ENCODE measurements around the gene ESPL1. TPM values are rescaled to one million over a fixed set of nuclear protein-coding genes. Genes with fewer than 3 reads are reported as not detected.

The ESPL1 gene
- polyA plus RNA-seq, 1 donor (not counting 4 experiments of a cell fraction or from before 2014, with no cell fraction given), result 3.7 TPM

- Histone ChIP-seq H3K4me3 (ENCODE audit: control insufficient read depth in 2 of 3, extremely low read depth in 1 of 3, insufficient read depth in 2 of 3, low read depth in 1 of 3, low read length in 3 of 3) (no peak overlapping the region), H4K20me1 (ENCODE audit: control insufficient read depth, extremely low read depth, insufficient read depth, low read length) (no peaks in the 10 kb centered on the region), H3K4me1 (ENCODE audit: control insufficient read depth, extremely low read depth, insufficient read depth, low read length) (peaks cover under 1% of the 10 kb centered on the region), H3K4me2 (ENCODE audit: control insufficient read depth, extremely low read depth, insufficient read depth, low read depth, low read length) (no peak overlapping the region), H3K79me2 (ENCODE audit: control insufficient read depth, insufficient read depth, low read length) (no peaks in the 10 kb centered on the region), H2AFZ (ENCODE audit: control insufficient read depth, low read length) (no peak overlapping the region), H3K9me3 (ENCODE audit: control insufficient read depth, low read depth, low read length) (no peaks in the 10 kb centered on the region), H3K9me1 (ENCODE audit: control insufficient read depth, extremely low read depth, insufficient read depth, low read length) (no peaks in the 10 kb centered on the region), H3K27me3 (ENCODE audit: control insufficient read depth, extremely low read depth, insufficient read depth, low read length) (peaks cover 10% of the 10 kb centered on the region), H3K36me3 (ENCODE audit: control insufficient read depth in 2 of 2, extremely low read depth in 1 of 2, insufficient read depth in 2 of 2, low read length in 2 of 2) (no peaks in the 10 kb centered on the region), H3K9ac (ENCODE audit: control insufficient read depth, extremely low read depth, insufficient read depth, low read length) (no peak overlapping the region), H3K27ac (ENCODE audit: control insufficient read depth, insufficient read depth, low read length) (no peak overlapping the region)
- DNase-seq (ENCODE audit: low read depth, low spot score), result no peak
- no peak for TF ChIP-seq CTCF (optimal IDR thresholded peaks at IDR 0.05 in 1 of 3, IDR thresholded peaks at IDR 0.05 in 1 of 3, conservative IDR thresholded peaks at IDR 0.05 in 1 of 3; ENCODE audit: extremely low read depth in 1 of 3, insufficient read depth in 2 of 3, low read length in 3 of 3)
- TF ChIP-seq EZH2 (IDR thresholded peaks at IDR 0.05; ENCODE audit: low read length), result no peak
- dilution Hi-C loops (cut with MboI; ENCODE audit: extremely low pct_ligation_motif_present, low sequenced_read_pairs), result no loop called here
- no peak for FAIRE-seq
Observed at GRCh38 chr12:53241623-53242412, 26.3 kb upstream of the ESPL1 start.

GRCh38 chr12:53244337-53244736 lies 23.8 kb upstream of the ESPL1 start:
- H3K36me3 ChIP-seq (ENCODE audit: control insufficient read depth in 2 of 2, extremely low read depth in 1 of 2, insufficient read depth in 2 of 2, low read length in 2 of 2), result no peaks in the 10 kb centered on the region
- H3K27ac ChIP-seq (ENCODE audit: control insufficient read depth, insufficient read depth, low read length), result no peak overlapping the region
- no peaks in the 10 kb centered on the region for H3K4me1 ChIP-seq (ENCODE audit: control insufficient read depth, extremely low read depth, insufficient read depth, low read length)
- H2AFZ ChIP-seq (ENCODE audit: control insufficient read depth, low read length), result no peak overlapping the region
- H3K9me3 ChIP-seq (ENCODE audit: control insufficient read depth, low read depth, low read length), result no peaks in the 10 kb centered on the region
- H3K4me2 ChIP-seq (ENCODE audit: control insufficient read depth, extremely low read depth, insufficient read depth, low read depth, low read length), result no peak overlapping the region
- no peak for TF ChIP-seq EZH2 (IDR thresholded peaks at IDR 0.05; ENCODE audit: low read length)
- no peak for TF ChIP-seq CTCF (optimal IDR thresholded peaks at IDR 0.05 in 1 of 3, IDR thresholded peaks at IDR 0.05 in 1 of 3, conservative IDR thresholded peaks at IDR 0.05 in 1 of 3; ENCODE audit: extremely low read depth in 1 of 3, insufficient read depth in 2 of 3, low read length in 3 of 3)
- H3K4me3 ChIP-seq (ENCODE audit: control insufficient read depth in 2 of 3, extremely low read depth in 1 of 3, insufficient read depth in 2 of 3, low read depth in 1 of 3, low read length in 3 of 3), result no peak overlapping the region
- H3K9me1 ChIP-seq (ENCODE audit: control insufficient read depth, extremely low read depth, insufficient read depth, low read length), result no peaks in the 10 kb centered on the region
- H3K9ac ChIP-seq (ENCODE audit: control insufficient read depth, extremely low read depth, insufficient read depth, low read length), result no peak overlapping the region
- dilution Hi-C loops (cut with MboI; ENCODE audit: extremely low pct_ligation_motif_present, low sequenced_read_pairs), result no loop called here
- peaks cover 10% of the 10 kb centered on the region for H3K27me3 ChIP-seq (ENCODE audit: control insufficient read depth, extremely low read depth, insufficient read depth, low read length)
- FAIRE-seq (no peak), DNase-seq (ENCODE audit: low read depth, low spot score) (no peak)
- H4K20me1 ChIP-seq (ENCODE audit: control insufficient read depth, extremely low read depth, insufficient read depth, low read length), result no peaks in the 10 kb centered on the region
- H3K79me2 ChIP-seq (ENCODE audit: control insufficient read depth, insufficient read depth, low read length), result no peaks in the 10 kb centered on the region
